HepG2 (cell line): Measurements from ENCODE around the gene PLCD4. TPM values are rescaled to one million over a fixed set of nuclear protein-coding genes. Genes with fewer than 3 reads are reported as not detected.

Experiments
- BRD4 ChIP-seq: sonication (generic); formaldehyde crosslinking; IDR thresholded peaks from 2 replicates; pipeline ENCODE4 v1.4.0; 2020; ENCODE audit warnings: missing genetic modification reagents
- FOXK1 ChIP-seq: sonication (generic); formaldehyde crosslinking; IDR thresholded peaks from 2 replicates; pipeline ENCODE4 v1.4.0; 2020; ENCODE audit warnings: low read depth, missing genetic modification reagents, borderline replicate concordance
- KDM4B ChIP-seq: sonication (generic); formaldehyde crosslinking; IDR thresholded peaks from 2 replicates; pipeline ENCODE4 v1.4.0; 2020; ENCODE audit warnings: missing genetic modification reagents
- KDM6A ChIP-seq: IDR thresholded peaks from 2 replicates; pipeline ENCODE4 v1.6.1; 2016; ENCODE audit warnings: low read depth
- KLF15 ChIP-seq: sonication (generic); formaldehyde crosslinking; IDR thresholded peaks from 2 replicates; pipeline ENCODE4 v1.8.1; 2023; ENCODE audit warnings: borderline replicate concordance, mild to moderate bottlenecking, inconsistent platforms, missing genetic modification reagents, mixed read lengths
- MBNL3 ChIP-seq: fragments of 250-450 bp; sonication (Bioruptor Pico); conservative IDR thresholded peaks from 2 replicates; pipeline ENCODE4 v1.8.0; 2022; ENCODE audit warnings: mild to moderate bottlenecking, inconsistent platforms
- MED8 ChIP-seq: sonication (generic); formaldehyde crosslinking; IDR thresholded peaks from 2 replicates; pipeline ENCODE4 v1.8.1; 2023; ENCODE audit warnings: mild to moderate bottlenecking, missing genetic modification reagents; ENCODE audit not compliant: insufficient replicate concordance
- MYC ChIP-seq: sonication (generic); formaldehyde crosslinking; IDR thresholded peaks from 2 replicates; pipeline ENCODE4 v1.9.0; 2021; ENCODE audit warnings: missing genetic modification reagents, borderline replicate concordance
- NCOA1 ChIP-seq: sonication (generic); formaldehyde crosslinking; IDR thresholded peaks from 2 replicates; pipeline ENCODE4 v1.9.0; 2021; ENCODE audit warnings: missing genetic modification reagents
- PAF1 ChIP-seq: IDR thresholded peaks from 2 replicates; pipeline ENCODE4 v1.6.1; 2016; ENCODE audit warnings: missing genetic modification reagents, missing compliant biosample characterization
- PAWR ChIP-seq: sonication (generic); formaldehyde crosslinking; IDR thresholded peaks from 2 replicates; pipeline ENCODE4 v1.4.0; 2020; ENCODE audit warnings: missing genetic modification reagents, mild to moderate bottlenecking, borderline replicate concordance
- PLRG1 ChIP-seq: fragments of 450-650 bp; conservative IDR thresholded peaks from 2 replicates; pipeline ENCODE4 v1.6.1; 2016
- POGZ ChIP-seq: sonication (generic); formaldehyde crosslinking; IDR thresholded peaks from 2 replicates; pipeline ENCODE4 v1.4.0; 2020; ENCODE audit warnings: mild to moderate bottlenecking, missing genetic modification reagents
- POLR2A ChIP-seq, 2 experiments: IDR thresholded peaks; 2 replicates each; pipeline ENCODE4 v1.6.1; 2011; ENCODE audit warnings: low read depth in 2 of 2, low read length in 2 of 2, mild to moderate bottlenecking in 1 of 2, moderate library complexity in 1 of 2; ENCODE audit not compliant: insufficient read depth in 1 of 2
- RFXANK ChIP-seq: IDR thresholded peaks from 2 replicates; pipeline ENCODE4 v1.6.1; 2016
- SCMH1 ChIP-seq: sonication (generic); formaldehyde crosslinking; IDR thresholded peaks from 2 replicates; pipeline ENCODE4 v1.9.0; 2021; ENCODE audit warnings: missing genetic modification reagents, mild to moderate bottlenecking, borderline replicate concordance
- SIN3B ChIP-seq: fragments of 150-350 bp; IDR thresholded peaks from 2 replicates; pipeline ENCODE4 v1.6.1; 2014; ENCODE audit warnings: low read length
- SMARCC2 ChIP-seq: fragments of 450-650 bp; IDR thresholded peaks from 2 replicates; pipeline ENCODE4 v1.6.1; 2017; ENCODE audit warnings: antibody characterized with exemption, mild to moderate bottlenecking
- ZFAT ChIP-seq: sonication (generic); formaldehyde crosslinking; conservative IDR thresholded peaks from 2 replicates; pipeline ENCODE4 v1.8.1; 2023; ENCODE audit warnings: missing genetic modification reagents, inconsistent platforms
- ZKSCAN1 ChIP-seq: fragments of 150-350 bp; IDR thresholded peaks from 2 replicates; pipeline ENCODE4 v1.6.1; 2014; ENCODE audit warnings: low read length
- ZNF33B ChIP-seq: sonication (generic); formaldehyde crosslinking; IDR thresholded peaks from 2 replicates; pipeline ENCODE4 v1.5.1; 2020; ENCODE audit warnings: mild to moderate bottlenecking, missing genetic modification reagents
- ZNF543 ChIP-seq: sonication (generic); formaldehyde crosslinking; IDR thresholded peaks from 2 replicates; pipeline ENCODE4 v1.4.0; 2020; ENCODE audit warnings: mild to moderate bottlenecking, missing genetic modification reagents
- polyA plus RNA-seq, 8 experiments: library from polyadenylated mRNA; depleted of rRNA in 3 of 8; stranded (reverse) in 7 of 8; unstranded in 1 of 8; fragments of >200 nt; fragmentation: Illumina TruSeq in 4 of 8; extraction: Trizol in 4 of 8; gene quantifications; 2 replicates each; pipeline versions ENCODE4 v1.2.1 to v1.2.3, GENCODE V29; 2011 to 2016; ENCODE audit warnings: low read depth in 4 of 8, missing spikeins in 1 of 8, mixed read lengths in 1 of 8; ENCODE audit not compliant: insufficient read depth in 1 of 8
- total RNA-seq, 5 experiments: library from RNA; depleted of rRNA; stranded (reverse); fragments of >200 nt; fragmentation: Illumina TruSeq; extraction: Trizol; gene quantifications; 2 replicates each; pipeline ENCODE4 v1.2.3, GENCODE V29; 2016; ENCODE audit warnings: low read depth in 1 of 5
- TF ChIP-seq, protein P1 (sequence below): sonication (generic); formaldehyde crosslinking; IDR thresholded peaks from 2 replicates; pipeline ENCODE4 v1.4.0; 2020; ENCODE audit warnings: low read depth, mild to moderate bottlenecking, missing genetic modification reagents
- TF ChIP-seq, protein P2 (sequence below): sonication (generic); formaldehyde crosslinking; IDR thresholded peaks from 2 replicates; pipeline ENCODE4 v1.4.0; 2020; ENCODE audit warnings: mild to moderate bottlenecking, missing genetic modification reagents
- TF ChIP-seq, protein P3 (sequence below): sonication (generic); formaldehyde crosslinking; IDR thresholded peaks from 2 replicates; pipeline ENCODE4 v1.4.0; 2020; ENCODE audit warnings: missing genetic modification reagents

The PLCD4 gene
- total and polyA plus RNA-seq, 2 of the 13 experiments (the other 11 are each of a cell fraction or from before 2014, with no cell fraction given): 0.26 TPM; not detected in 1

DNA sequence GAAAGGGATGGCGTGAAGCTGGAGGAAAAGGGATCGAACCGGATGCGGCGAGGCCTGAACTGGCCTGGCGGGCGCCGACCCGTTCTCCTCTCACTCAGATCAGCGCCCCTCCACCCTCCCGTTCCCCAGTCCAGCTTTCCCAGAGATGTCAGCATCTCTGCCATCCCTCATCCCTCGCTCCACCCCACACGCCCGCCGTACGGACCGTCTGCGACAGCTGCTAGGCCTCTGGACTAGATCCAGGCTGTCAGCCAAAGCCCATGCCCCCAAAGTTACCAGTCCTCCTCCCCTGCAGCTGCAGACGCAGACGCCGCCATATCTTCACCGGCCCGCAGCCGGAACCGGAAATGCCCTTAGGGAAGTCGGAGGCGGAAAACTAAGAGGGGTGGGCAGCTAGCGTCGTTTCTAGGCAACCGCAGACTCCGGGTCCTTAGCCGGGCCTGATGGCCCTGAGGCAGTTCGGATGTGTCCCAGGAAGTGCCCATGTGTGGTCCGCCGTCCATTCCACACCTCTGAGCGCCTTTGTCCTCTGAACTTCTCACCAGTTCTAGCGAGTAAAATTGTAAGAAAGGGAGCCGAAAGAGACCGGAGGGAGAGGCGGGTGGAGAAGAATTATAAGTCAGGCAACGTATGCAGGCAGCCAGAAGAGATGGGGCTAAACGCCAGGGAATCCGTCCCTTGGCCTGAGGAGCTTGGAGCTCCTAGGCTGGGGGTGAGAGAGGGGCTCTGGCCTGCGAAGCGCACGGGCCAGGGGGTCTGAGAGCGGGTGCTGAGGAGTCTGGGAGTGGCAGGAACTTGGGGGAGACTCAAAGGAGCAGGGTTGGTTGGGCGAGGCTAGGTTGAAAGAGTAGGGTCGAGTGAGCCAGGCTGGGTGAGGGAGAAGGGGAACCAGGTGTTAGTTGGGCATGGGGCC, 64.2 kb downstream of the PLCD4 start, which contains the start of the genes RNF25 and STK36 (continued):
- TF ChIP-seq MBNL3 (no peak), NCOA1 (CRISPR knock-in tag) (0 out of 2 replicates have a peak, but pooled peaks have one; percentile 72), RFXANK (CRISPR knock-in tag) (no peak), SCMH1 (CRISPR knock-in tag) (no peak), ZKSCAN1 (no peak), ZFAT (no peak), ZNF33B (CRISPR knock-in tag) (no peak; the same call in 1 of the 2 replicates), ZNF543 (CRISPR knock-in tag) (peak; percentile 30; the same call in 1 of the 2 replicates), PLRG1 (no peak), KLF15 (peak; percentile 49; the same call in 1 of the 2 replicates), SIN3B (peak; percentile 78; the same call in 1 of the 2 replicates), POGZ (CRISPR knock-in tag) (peak; percentile 68), BRD4 (CRISPR knock-in tag) (0 out of 2 replicates have a peak, but pooled peaks have one; percentile 33), MYC (peak; percentile 55; the same call in 1 of the 2 replicates), FOXK1 (CRISPR knock-in tag) (peak; percentile 20; the same call in 1 of the 2 replicates), POLR2A (IDR thresholded peaks at IDR 0.05; ENCODE audit: insufficient read depth in 1 of 2, low read depth in 2 of 2, low read length in 2 of 2) (peak; percentile 85 to 94), PAWR (CRISPR knock-in tag) (no peak), KDM4B (no peak; the same call in 1 of the 2 replicates), KDM6A (no peak), MED8 (CRISPR knock-in tag) (peak; percentile 87), PAF1 (no peak), SMARCC2 (no peak)
- TF ChIP-seq, protein P1, sequence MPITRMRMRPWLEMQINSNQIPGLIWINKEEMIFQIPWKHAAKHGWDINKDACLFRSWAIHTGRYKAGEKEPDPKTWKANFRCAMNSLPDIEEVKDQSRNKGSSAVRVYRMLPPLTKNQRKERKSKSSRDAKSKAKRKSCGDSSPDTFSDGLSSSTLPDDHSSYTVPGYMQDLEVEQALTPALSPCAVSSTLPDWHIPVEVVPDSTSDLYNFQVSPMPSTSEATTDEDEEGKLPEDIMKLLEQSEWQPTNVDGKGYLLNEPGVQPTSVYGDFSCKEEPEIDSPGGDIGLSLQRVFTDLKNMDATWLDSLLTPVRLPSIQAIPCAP: 0 out of 2 replicates have a peak, but pooled peaks have one; percentile 38
- TF ChIP-seq, protein P2, sequence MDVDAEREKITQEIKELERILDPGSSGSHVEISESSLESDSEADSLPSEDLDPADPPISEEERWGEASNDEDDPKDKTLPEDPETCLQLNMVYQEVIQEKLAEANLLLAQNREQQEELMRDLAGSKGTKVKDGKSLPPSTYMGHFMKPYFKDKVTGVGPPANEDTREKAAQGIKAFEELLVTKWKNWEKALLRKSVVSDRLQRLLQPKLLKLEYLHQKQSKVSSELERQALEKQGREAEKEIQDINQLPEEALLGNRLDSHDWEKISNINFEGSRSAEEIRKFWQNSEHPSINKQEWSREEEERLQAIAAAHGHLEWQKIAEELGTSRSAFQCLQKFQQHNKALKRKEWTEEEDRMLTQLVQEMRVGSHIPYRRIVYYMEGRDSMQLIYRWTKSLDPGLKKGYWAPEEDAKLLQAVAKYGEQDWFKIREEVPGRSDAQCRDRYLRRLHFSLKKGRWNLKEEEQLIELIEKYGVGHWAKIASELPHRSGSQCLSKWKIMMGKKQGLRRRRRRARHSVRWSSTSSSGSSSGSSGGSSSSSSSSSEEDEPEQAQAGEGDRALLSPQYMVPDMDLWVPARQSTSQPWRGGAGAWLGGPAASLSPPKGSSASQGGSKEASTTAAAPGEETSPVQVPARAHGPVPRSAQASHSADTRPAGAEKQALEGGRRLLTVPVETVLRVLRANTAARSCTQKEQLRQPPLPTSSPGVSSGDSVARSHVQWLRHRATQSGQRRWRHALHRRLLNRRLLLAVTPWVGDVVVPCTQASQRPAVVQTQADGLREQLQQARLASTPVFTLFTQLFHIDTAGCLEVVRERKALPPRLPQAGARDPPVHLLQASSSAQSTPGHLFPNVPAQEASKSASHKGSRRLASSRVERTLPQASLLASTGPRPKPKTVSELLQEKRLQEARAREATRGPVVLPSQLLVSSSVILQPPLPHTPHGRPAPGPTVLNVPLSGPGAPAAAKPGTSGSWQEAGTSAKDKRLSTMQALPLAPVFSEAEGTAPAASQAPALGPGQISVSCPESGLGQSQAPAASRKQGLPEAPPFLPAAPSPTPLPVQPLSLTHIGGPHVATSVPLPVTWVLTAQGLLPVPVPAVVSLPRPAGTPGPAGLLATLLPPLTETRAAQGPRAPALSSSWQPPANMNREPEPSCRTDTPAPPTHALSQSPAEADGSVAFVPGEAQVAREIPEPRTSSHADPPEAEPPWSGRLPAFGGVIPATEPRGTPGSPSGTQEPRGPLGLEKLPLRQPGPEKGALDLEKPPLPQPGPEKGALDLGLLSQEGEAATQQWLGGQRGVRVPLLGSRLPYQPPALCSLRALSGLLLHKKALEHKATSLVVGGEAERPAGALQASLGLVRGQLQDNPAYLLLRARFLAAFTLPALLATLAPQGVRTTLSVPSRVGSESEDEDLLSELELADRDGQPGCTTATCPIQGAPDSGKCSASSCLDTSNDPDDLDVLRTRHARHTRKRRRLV (CRISPR knock-in tag): no peak
- TF ChIP-seq, protein P3, sequence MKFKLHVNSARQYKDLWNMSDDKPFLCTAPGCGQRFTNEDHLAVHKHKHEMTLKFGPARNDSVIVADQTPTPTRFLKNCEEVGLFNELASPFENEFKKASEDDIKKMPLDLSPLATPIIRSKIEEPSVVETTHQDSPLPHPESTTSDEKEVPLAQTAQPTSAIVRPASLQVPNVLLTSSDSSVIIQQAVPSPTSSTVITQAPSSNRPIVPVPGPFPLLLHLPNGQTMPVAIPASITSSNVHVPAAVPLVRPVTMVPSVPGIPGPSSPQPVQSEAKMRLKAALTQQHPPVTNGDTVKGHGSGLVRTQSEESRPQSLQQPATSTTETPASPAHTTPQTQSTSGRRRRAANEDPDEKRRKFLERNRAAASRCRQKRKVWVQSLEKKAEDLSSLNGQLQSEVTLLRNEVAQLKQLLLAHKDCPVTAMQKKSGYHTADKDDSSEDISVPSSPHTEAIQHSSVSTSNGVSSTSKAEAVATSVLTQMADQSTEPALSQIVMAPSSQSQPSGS (CRISPR knock-in tag): peak; percentile 56; the same call in 1 of the 2 replicates
